G401 (cell line): ENCODE data around the gene TNFRSF25. TPM values are rescaled to one million over a fixed set of nuclear protein-coding genes. Genes with fewer than 3 reads are reported as not detected.
A peak's percentile ranks its signal among the peaks of the same experiment; 100 is the strongest.

Experiments used
- DNase-seq: peaks from one replicate; pipeline ENCODE4 v3.0.0-alpha.2; 2015; ENCODE audit warnings: low spot score
- in situ Hi-C: cut with HindIII; loops from 2 replicates; pipeline ENCODE4 v1.10.0; 2016; ENCODE audit warnings: low sequenced_read_pairs, mixed read lengths
- total RNA-seq: library from RNA; depleted of rRNA; stranded (reverse); fragments of >200 nt; shearing (Covaris generic); gene quantifications from 2 replicates; pipeline ENCODE4 v1.2.3, GENCODE V29; 2014; rRNA removed

Gene TNFRSF25
- total RNA-seq = 4.9 and 6.1 TPM in 2 replicates

DNA sequence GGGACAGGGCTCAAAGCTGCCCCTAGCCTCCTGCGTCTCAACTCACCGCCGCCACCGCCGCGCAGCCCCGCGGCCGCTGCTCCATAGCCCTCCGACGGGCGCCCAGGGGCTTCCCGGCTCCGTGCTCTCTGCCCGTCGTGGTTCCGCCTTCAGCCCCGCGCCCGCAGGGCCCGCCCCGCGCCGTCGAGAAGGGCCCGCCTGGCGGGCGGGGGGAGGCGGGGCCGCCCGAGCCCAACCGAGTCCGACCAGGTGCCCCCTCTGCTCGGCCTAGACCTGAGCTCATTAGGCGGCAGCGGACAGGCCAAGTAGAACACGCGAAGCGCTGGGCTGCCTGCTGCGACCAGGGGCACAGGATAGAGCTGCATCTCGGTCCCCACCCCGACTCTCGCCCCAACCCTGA lies at the start of gene TNFRSF25:
TSS of gene TNFRSF25 (minus strand) at position 151 of the 400 bp plus-strand sequence. CDS start at position 85, 66 bp downstream.
- no peak for DNase-seq
- in situ Hi-C loops = no loop called here

- no peak for DNase-seq
- in situ Hi-C loops = no loop called here
These were observed 49.8 kb upstream of the TNFRSF25 start for GRCh38 chr1:6515771-6516170.

GRCh38 chr1:6513320-6513801 lies 47.4 kb upstream of the TNFRSF25 start:
- in situ Hi-C loops = no loop called here
- DNase-seq = no peak

DNA sequence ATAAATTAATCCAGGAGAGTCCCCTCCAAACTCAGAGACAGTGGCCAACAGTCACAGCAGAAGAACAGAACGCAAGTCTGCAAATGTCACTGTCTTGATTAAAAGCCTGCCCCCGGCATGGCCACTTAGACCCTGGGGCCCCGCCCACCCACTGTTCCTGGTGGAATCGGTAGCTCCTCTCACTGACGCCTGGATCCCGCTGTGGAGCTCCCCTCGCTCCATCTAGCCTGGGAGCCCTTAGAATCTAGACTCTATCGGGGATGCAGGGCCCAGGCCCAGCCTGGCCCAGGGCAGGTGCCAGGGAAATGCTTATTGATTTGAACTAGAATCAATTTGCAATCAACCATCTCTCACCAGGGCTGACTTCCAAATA lies 46.9 kb upstream of the TNFRSF25 start:
- no peak for DNase-seq

DNA sequence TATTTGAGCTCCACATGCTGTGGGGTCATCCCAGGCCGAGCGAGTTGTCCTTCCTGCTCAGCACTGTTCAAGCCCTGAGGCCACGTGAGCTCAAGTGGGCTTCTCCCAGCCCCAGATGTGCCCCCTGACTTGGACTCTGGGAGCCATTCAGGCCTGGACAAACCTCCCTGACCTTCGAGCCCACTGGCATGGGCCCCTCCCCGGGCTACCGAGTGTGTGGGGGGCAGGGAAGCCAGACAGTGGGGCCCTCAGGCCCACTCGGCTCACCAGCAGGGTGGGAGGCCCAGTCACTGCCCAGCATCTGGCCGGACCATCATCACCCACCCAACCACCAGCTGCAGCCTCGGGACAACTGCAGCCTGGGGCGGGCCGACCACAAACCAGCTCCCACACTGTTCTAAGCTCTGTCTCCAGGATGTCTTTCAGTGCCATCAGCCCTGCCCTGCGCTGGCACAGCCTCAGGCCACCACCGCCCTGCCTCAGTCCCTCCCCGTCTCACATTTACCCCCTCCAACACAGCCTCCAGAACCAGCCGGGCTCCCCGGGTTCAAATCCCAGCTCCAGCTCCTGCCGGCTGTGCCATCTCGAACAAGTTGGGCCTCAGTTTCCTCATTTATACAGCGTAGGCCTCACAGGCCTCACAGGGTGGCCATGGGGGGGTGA lies 46.4 kb upstream of the TNFRSF25 start:
- DNase-seq = no peak
- in situ Hi-C loops = no loop called here

More for the DNA sequence above, 46.9 kb upstream of the TNFRSF25 start:
- in situ Hi-C loops = no loop called here

DNA sequence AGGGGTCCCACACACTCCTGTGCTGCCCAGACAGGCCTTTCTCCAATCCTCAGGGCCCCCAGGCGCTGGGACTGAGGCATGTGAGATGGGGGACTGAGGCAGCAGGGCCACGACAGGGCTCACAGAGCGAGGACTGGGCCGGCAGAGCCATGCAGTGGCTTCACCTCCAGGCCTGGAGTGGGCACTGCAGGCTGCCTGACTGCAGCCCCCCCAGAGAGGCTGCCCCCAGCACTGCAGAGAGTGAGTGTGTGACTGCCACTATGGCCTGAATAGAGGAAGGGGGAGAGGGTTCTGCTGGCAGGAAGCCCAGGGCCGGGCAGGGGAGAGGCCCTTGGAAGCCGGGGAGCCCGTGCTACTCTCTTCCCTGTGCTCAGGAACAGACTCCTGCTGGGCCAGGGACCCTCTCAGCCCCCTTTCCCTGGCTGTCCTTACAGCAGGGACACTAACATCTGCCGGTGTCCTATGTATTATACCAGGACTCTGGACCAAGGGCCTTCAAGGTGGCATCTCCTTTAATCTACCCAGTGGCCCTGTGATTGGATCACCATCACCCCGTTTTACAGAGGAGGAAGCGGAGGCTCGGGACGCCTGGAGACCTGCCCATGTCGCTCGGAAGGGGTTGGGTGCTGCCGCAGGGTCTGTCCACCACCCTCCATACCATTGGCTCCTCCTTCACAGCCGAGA lies 45.7 kb upstream of the TNFRSF25 start:
- in situ Hi-C loops = no loop called here
- no peak for DNase-seq

DNA sequence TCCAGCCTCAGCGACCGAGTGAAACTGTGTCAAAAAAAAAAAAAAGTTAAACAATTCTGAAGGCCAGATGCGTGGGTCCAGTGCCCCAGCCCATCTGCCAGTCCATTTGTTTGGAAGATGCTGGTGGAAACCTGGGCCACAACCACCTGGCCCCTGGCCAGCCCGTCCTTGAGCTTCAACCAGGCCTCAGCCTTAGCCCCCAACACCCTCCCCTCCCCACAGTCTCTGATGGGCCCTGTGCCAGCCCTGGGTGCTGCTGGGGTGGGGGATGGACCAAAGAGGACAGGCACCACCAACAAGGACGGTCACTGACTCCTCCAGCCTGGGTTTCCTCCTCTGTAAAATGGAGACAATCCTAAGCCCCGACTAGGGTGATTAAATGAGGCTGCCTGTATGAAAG lies 45.1 kb upstream of the TNFRSF25 start:
- in situ Hi-C loops = no loop called here
- DNase-seq = no peak

DNA sequence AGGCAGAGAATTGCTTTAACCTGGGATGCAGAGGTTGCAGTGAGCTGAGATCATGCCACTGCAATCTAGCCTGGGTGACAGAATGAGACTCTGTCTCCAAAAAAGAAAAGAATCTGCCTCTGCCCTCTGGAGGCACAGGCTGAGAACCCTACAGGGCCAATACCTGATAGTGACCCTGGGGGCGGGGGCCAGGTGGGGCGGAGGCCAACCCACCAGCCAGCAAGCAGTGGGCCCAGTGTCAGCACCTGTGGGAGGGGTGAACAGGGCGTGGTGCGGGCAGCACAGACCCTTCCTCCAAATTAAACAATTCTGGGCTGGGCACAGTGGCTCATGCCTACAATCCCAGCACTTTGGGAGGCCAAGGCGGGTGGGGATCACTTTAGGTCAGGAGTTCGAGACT lies 44.5 kb upstream of the TNFRSF25 start:
- in situ Hi-C loops = no loop called here
- no peak for DNase-seq

DNA sequence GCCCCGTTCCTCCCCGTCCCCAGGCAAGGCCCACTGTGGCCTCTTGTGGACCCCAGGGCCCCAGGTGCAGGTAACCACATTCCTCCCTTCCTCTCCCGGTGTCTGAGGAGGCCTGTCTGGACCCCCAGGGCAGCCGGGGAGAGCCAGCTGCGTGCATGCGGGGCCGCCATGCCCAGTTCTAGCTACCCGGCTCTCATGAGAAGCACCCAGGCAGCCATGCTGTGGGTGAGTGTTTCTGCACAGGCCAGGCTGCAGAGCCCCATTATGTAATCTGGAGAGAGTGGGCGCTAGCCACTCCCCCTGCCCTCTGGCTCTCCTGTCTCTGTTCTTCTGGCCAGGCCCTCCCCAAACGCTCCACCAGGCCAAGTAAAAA lies 43.9 kb upstream of the TNFRSF25 start:
- DNase-seq = peak; percentile 47
- in situ Hi-C loops = no loop called here

DNA sequence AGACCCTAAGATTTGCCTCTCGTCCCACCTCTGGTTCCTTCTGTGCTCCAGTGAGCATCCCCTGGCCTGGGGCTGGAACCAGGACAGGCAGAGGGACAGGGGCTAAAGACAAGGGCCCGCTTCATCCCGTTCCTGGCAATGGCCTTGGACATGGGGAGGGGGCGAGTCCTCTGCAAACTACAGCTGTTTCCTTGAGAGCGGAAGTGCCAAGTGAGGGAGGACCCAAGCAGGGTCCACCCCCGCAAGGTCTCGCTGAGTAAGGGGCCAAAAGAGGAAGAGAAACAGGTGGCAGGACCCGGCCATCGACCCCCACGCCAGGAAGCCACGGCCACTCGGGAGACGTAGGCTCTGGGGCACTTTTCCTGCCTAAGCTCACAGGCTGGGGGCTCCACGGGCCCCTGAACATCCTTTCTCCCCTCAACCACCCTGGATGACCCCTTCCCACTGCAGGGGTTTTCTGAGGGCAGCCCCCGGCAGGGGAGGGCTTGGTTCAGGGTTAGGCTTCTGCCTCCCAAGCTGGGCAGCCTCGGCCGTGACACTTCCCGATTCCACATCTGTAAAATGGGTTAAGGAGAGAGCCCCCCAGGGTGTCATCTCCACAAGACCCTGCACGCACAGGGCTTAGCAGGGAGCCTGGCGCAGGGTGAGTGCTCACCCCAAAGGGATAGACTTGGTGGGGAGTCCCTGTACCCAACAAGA lies 43.4 kb upstream of the TNFRSF25 start:
- in situ Hi-C loops = no loop called here
- no peak for DNase-seq

DNA sequence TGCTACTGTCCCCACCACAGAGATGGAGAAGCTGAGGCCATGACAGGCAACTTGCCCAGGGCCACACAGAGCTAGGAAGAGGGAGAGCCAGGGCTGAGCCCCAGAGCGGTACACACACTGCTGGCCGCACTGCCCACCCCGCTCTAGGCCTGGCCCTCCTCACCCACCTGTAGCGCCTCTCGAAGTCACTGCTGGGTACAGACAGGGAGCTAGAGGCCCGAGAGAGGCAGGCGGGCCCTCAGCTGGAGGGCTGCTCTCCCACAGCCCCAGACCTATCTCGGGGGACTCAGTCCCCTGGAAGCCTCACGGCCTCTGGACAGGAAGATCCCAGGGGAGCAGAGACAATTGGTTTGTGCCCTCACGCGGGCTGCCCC lies 42.8 kb upstream of the TNFRSF25 start:
- DNase-seq = no peak

GRCh38 chr1:6508154-6508815 lies 42.3 kb upstream of the TNFRSF25 start:
- in situ Hi-C loops = no loop called here
- DNase-seq = peak; percentile 75

More for the DNA sequence above, 42.8 kb upstream of the TNFRSF25 start:
- in situ Hi-C loops = no loop called here

DNA sequence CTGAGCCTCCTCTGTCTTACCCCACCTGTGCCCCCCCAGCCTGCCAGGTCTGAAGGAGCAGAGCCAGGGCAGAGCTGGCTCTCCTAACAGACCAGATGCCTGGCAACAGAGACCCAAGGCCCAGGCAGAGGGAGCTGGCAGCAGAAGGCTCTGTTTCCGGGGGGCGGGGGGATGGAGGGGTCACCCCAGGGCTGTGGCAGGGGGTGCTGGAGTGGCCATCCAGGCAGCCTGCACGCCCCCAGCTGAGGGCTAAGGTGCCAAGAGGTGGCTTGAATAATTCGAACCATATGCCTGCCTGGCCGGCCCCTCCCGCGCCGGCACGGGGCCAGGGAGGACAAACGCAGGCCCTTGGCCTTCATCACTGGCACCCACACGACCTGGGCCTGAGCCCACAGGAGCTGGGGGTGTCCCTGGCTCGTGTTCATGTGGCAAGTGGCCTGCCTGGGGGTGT lies 41.5 kb upstream of the TNFRSF25 start:
- DNase-seq = peak; percentile 96
- in situ Hi-C loops = no loop called here

- DNase-seq = no peak
- in situ Hi-C loops = no loop called here
These were observed 41.1 kb upstream of the TNFRSF25 start for GRCh38 chr1:6507037-6507428.

- in situ Hi-C loops = no loop called here
- no peak for DNase-seq
These were observed 40.5 kb upstream of the TNFRSF25 start for GRCh38 chr1:6506210-6507036.

DNA sequence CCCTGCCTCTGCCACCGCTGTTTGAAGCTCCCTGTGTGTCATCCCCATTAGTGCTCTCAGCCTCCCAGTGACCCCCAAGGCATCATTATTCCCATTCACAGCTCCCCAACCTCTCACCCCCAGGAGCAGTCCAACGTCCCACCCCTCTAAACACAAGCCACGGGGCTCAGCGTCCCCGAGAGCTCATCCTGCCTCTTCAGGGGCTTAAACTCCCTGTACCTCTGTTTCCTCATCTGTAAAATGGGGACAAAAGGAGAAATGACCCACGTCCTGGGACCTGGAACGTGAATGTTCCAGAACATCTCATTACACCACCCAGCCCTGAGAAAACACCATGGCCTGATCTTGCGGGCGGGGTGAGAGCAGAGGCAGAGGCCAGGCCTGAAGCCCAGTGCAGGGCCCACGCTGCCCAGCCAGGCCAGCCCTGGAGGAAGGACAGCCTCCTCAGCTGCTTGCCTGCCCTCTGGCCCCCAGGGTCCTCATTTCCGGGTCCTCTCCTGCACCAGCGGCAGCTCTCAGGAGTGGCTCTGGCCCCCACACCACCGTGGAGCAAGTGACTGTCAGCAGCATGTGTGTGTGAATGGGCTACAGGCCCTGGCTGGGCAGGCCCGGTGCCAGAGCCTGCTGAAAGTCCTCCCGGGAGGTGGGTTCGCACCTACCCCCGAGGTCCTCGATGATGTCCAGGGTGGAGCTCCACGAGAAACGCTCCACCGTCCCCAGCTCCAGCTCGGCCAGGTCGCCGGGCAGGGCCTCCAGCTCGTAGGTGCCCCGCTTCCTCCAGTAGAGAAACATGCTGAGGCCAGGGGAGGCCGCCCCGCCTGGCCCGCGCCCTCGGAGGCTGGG lies 39.6 kb upstream of the TNFRSF25 start:
- in situ Hi-C loops = no loop called here
- DNase-seq = no peak

DNA sequence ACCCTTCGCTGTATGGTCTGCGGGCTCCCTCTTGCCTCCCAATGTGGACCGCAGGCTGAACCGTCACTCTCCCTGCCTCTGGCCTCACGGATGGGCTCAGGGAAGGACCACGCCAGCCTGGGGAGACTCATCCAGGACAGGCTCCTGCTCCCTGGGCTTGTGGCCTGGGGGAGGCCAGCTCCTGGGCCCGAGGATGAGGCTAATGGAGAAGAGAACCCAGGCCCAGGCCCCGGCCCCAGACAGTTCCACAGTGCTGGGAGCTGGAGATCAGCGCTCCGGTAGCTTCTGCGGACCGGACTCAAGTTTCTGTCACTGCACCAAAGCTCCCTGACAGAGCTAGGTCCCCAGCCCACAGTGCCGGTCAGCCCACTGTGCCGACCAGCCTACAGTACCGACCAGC lies 38.9 kb upstream of the TNFRSF25 start:
- no peak for DNase-seq
- in situ Hi-C loops = no loop called here
